H1 (cell line): ENCODE measurements around the gene CCDC197. TPM values are rescaled to one million over a fixed set of nuclear protein-coding genes. Genes with fewer than 3 reads are reported as not detected.

ENCODE experiments used
- KDM4A ChIP-seq: IDR thresholded peaks from one replicate; pipeline ENCODE4 v1.7.1; 2012; ENCODE audit warnings: low read depth, mild to moderate bottlenecking, moderate library complexity, low read length, inconsistent platforms; ENCODE audit not compliant: severe bottlenecking
- polyA plus RNA-seq, 7 experiments: library from polyadenylated mRNA; depleted of rRNA in 3 of 7; stranded (reverse) in 5 of 7; unstranded in 2 of 7; fragments of >200 nt in 5 of 7; fragments of 200-250 nt in 2 of 7; gene quantifications; 1 replicate in 5 of 7; 2 replicates in 1 of 7; 4 replicates in 1 of 7; pipeline versions ENCODE4 v1.2.1 to v1.2.3, GENCODE V29; 2011 to 2013; ENCODE audit warnings: missing spikeins in 2 of 7, mixed read lengths in 2 of 7
- total RNA-seq: library from RNA; stranded (reverse); fragmentation: NEBNext Ultra II Directional; extraction: Animal tissue kit (Norgen Biotek cat#: 25700); gene quantifications from 2 replicates; pipeline ENCODE4 v1.2.1, GENCODE V29; 2021

The CCDC197 gene
- total and polyA plus RNA-seq, 2 of the 8 experiments (the other 6 are each of a cell fraction or from before 2014, with no cell fraction given), result not detected

GRCh38 chr14:94026173-94026888 lies 29.2 kb downstream of the CCDC197 start, which contains the start of gene OTUB2 (continued):
- TF ChIP-seq KDM4A, result peak; percentile 54
